ENCODE measurements around the gene BBLN. TPM values are rescaled to one million over a fixed set of nuclear protein-coding genes. Genes with fewer than 3 reads are reported as not detected.

The BBLN gene
- total RNA-seq, 2 donors from 2014 or later: 65.7 to 82.1 TPM

- no peak for DNase-seq
- Histone ChIP-seq H3K9ac (ENCODE audit: extremely low read depth, low read length, poor library complexity, severe bottlenecking) (no peak overlapping the region), H3K27ac (ENCODE audit: low read depth, low read length) (no peak overlapping the region), H3K27me3 (ENCODE audit: control insufficient read depth, insufficient read depth, low read length, poor library complexity, severe bottlenecking) (no peaks in the 10 kb centered on the region), H3K36me3 (ENCODE audit: control insufficient read depth, insufficient read depth, low read length) (peaks cover 34% of the 10 kb centered on the region), H3K4me3 (ENCODE audit: low read length) (peak overlapping the region; percentile 90), H3K4me1 (ENCODE audit: control insufficient read depth, insufficient read depth, low read length) (no peaks in the 10 kb centered on the region), H3K9me3 (ENCODE audit: control insufficient read depth, low read length) (no peaks in the 10 kb centered on the region)
- Mint-ChIP-seq H3K27me3 (ENCODE audit: insufficient read depth) (no peaks in the 10 kb centered on the region), H3K27ac (no peak overlapping the region), H3K9me3 (no peaks in the 10 kb centered on the region), H3K4me1 (peaks cover 12% of the 10 kb centered on the region), H3K4me3 (peak overlapping the region; percentile 90), H3K36me3 (ENCODE audit: low read depth) (peaks cover 37% of the 10 kb centered on the region)
- peak; percentile 31 for TF ChIP-seq CTCF (conservative IDR thresholded peaks at IDR 0.05)
- WGBS, 2 experiments (ENCODE audit: insufficient coverage in 1 of 2, insufficient read length in 1 of 2): 95% methylated on average over 2 of the region's 2 CpGs; no CpG with 5 or more reads in 1 of the 2 experiments
Observed at GRCh38 chr9:128190013-128190412, 29.9 kb downstream of the BBLN start.

GRCh38 chr9:128190516-128191405 is 30.7 kb downstream of the BBLN start:
- no peak for DNase-seq
- Histone ChIP-seq H3K4me3 (ENCODE audit: low read length) (peak overlapping the region; percentile 90), H3K9me3 (ENCODE audit: control insufficient read depth, low read length) (no peaks in the 10 kb centered on the region), H3K27ac (ENCODE audit: low read depth, low read length) (peak overlapping the region; percentile 32), H3K9ac (ENCODE audit: extremely low read depth, low read length, poor library complexity, severe bottlenecking) (peak overlapping the region; percentile 50), H3K36me3 (ENCODE audit: control insufficient read depth, insufficient read depth, low read length) (peaks cover 26% of the 10 kb centered on the region), H3K4me1 (ENCODE audit: control insufficient read depth, insufficient read depth, low read length) (no peaks in the 10 kb centered on the region), H3K27me3 (ENCODE audit: control insufficient read depth, insufficient read depth, low read length, poor library complexity, severe bottlenecking) (no peaks in the 10 kb centered on the region)
- peaks cover 33% of the 10 kb centered on the region for H3K36me3 Mint-ChIP-seq (ENCODE audit: low read depth)
- peaks cover 12% of the 10 kb centered on the region for H3K4me1 Mint-ChIP-seq
- H3K27ac Mint-ChIP-seq: peak overlapping the region; percentile 86
- no peaks in the 10 kb centered on the region for H3K9me3 Mint-ChIP-seq
- TF ChIP-seq CTCF (conservative IDR thresholded peaks at IDR 0.05): no peak
- 27 to 58% methylated on average over 13 to 32 of the region's 32 CpGs for WGBS, 2 experiments (ENCODE audit: insufficient coverage in 1 of 2, insufficient read length in 1 of 2)
- no peaks in the 10 kb centered on the region for H3K27me3 Mint-ChIP-seq (ENCODE audit: insufficient read depth)
- H3K4me3 Mint-ChIP-seq: peak overlapping the region; percentile 90

- Mint-ChIP-seq H3K27ac (peak within 1 kb of the TSS; percentile 86), H3K9me3 (no peaks in the 10 kb centered on the region), H3K4me1 (peaks cover 6% of the 10 kb centered on the region), H3K27me3 (ENCODE audit: insufficient read depth) (no peaks in the 10 kb centered on the region), H3K4me3 (peak within 1 kb of the TSS; percentile 90), H3K36me3 (ENCODE audit: low read depth) (peaks cover 28% of the 10 kb centered on the region)
- peaks cover 25% of the 10 kb centered on the region for H3K36me3 ChIP-seq (ENCODE audit: control insufficient read depth, insufficient read depth, low read length)
- 0 to 2% methylated on average over 15 to 71 of the region's 71 CpGs for WGBS, 2 experiments (ENCODE audit: insufficient coverage in 1 of 2, insufficient read length in 1 of 2)
- H3K9ac ChIP-seq (ENCODE audit: extremely low read depth, low read length, poor library complexity, severe bottlenecking): peak within 1 kb of the TSS; percentile 50
- H3K4me1 ChIP-seq (ENCODE audit: control insufficient read depth, insufficient read depth, low read length): no peaks in the 10 kb centered on the region
- H3K4me3 ChIP-seq (ENCODE audit: low read length): peak within 1 kb of the TSS; percentile 90
- H3K27ac ChIP-seq (ENCODE audit: low read depth, low read length): peak within 1 kb of the TSS; percentile 32
- H3K27me3 ChIP-seq (ENCODE audit: control insufficient read depth, insufficient read depth, low read length, poor library complexity, severe bottlenecking): no peaks in the 10 kb centered on the region
- no peaks in the 10 kb centered on the region for H3K9me3 ChIP-seq (ENCODE audit: control insufficient read depth, low read length)
- TF ChIP-seq CTCF (conservative IDR thresholded peaks at IDR 0.05): peak; percentile 92
- peak; percentile 89 for DNase-seq
Observed at GRCh38 chr9:128191406-128192046, 31.5 kb downstream of the BBLN start, which contains the start of gene CIZ1. CIZ1 (minus strand) TSS chr9:128191572; CDS start chr9:128190857, 715 bp downstream.

All from endodermal cell (in vitro differentiated cells).